ENCODE results near the gene ARPC2. TPM values are rescaled to one million over a fixed set of nuclear protein-coding genes. Genes with fewer than 3 reads are reported as not detected.

Gene ARPC2
- total and polyA plus RNA-seq, 2 of the 13 experiments (the other 11 are each of a cell fraction or from before 2014, with no cell fraction given), result 168 to 303 TPM

GRCh38 chr2:218196974-218197373 is 20.0 kb upstream of the ARPC2 start (continued):
- TF ChIP-seq ZNF484 (CRISPR knock-in tag; IDR thresholded peaks at IDR 0.05; ENCODE audit: borderline replicate concordance, low read depth) (no peak), ZFP91 (CRISPR knock-in tag; IDR thresholded peaks at IDR 0.05; ENCODE audit: borderline replicate concordance) (no peak), ZBTB14 (CRISPR knock-in tag; IDR thresholded peaks at IDR 0.05) (no peak)

- no peak for TF ChIP-seq ZNF777 (CRISPR knock-in tag; IDR thresholded peaks at IDR 0.05)
- no peak for TF ChIP-seq ZNF776 (CRISPR knock-in tag; IDR thresholded peaks at IDR 0.05)
- no peak for TF ChIP-seq ZNF251 (CRISPR knock-in tag; IDR thresholded peaks at IDR 0.05)
- TF ChIP-seq IRF1 (CRISPR knock-in tag; IDR thresholded peaks at IDR 0.05; ENCODE audit: low read depth), result no peak
- no peak for TF ChIP-seq ZNF510 (CRISPR knock-in tag; IDR thresholded peaks at IDR 0.05; ENCODE audit: low read depth)
- TF ChIP-seq KDM4B (CRISPR knock-in tag; IDR thresholded peaks at IDR 0.05), result no peak
- no peak for TF ChIP-seq ATF1 (CRISPR knock-in tag; IDR thresholded peaks at IDR 0.05)
- TF ChIP-seq ZNF17 (CRISPR knock-in tag; IDR thresholded peaks at IDR 0.05), result no peak
- no peak for TF ChIP-seq FUBP1 (CRISPR knock-in tag; IDR thresholded peaks at IDR 0.05; ENCODE audit: borderline replicate concordance)
- TF ChIP-seq ELF4 (CRISPR knock-in tag; IDR thresholded peaks at IDR 0.05; ENCODE audit: borderline replicate concordance), result no peak
- intact Hi-C loops (cut with micrococcal nuclease; ENCODE audit: unreplicated experiment), result no loop called here
- Histone ChIP-seq H3K9me3 (ENCODE audit: low read length) (no peaks in the 10 kb centered on the region), H3K4me1 (ENCODE audit: insufficient read depth, low read length) (no peaks in the 10 kb centered on the region), H3K79me2 (ENCODE audit: insufficient read depth, low read length) (no peaks in the 10 kb centered on the region), H3K27me3 (ENCODE audit: control insufficient read depth in 1 of 2, insufficient read depth in 2 of 2, low read length in 2 of 2) (0 out of 5 replicates have a peak, but pooled peaks cover 0 to 3% of the 10 kb centered on the region in 2 experiments), H4K20me1 (ENCODE audit: insufficient read depth, low read length) (no peaks in the 10 kb centered on the region), H3K36me3 (replicated peaks in 1 of 2; ENCODE audit: control insufficient read depth in 1 of 2, insufficient read depth in 2 of 2, low read length in 2 of 2) (no peaks in the 10 kb centered on the region), H3K9ac (ENCODE audit: insufficient read depth, low read depth, low read length) (no peak overlapping the region), H3K27ac (ENCODE audit: extremely low read length, insufficient read depth, low read length) (no peak overlapping the region), H2AFZ (ENCODE audit: low read length) (no peak overlapping the region), H3K4me2 (ENCODE audit: low read depth, low read length) (no peak overlapping the region), H3K4me3 (replicated peaks in 1 of 3; ENCODE audit: insufficient read depth in 1 of 3, low read depth in 2 of 3, low read length in 3 of 3) (no peak overlapping the region)
- FAIRE-seq (no peak), DNase-seq (ENCODE audit: low spot score) (no peak), ATAC-seq (no peak)
- ChIA-PET POLR2A (no interaction called here), CTCF (ENCODE audit: low intra/inter-chr PET ratio, low total read pairs) (no interaction called here)
- in situ Hi-C loops (cut with HindIII; ENCODE audit: extremely low pct_ligation_motif_present, low pct_unique_long_range_greater_than_20kb), result no loop called here
- no TSS peak for BruUV-seq (replicated peaks)
- WGBS (ENCODE audit: low lambda C conversion rate), result 18% methylated on average over 3 of the region's 3 CpGs
These were observed 14.7 kb upstream of the ARPC2 start for GRCh38 chr2:218202266-218202665.
